Tibial artery (tissue), 4 donors: ENCODE measurements around the gene FHOD3.

Experiments
- DNase-seq, 2 donors: peaks; one replicate each; pipeline ENCODE4 v3.0.0-alpha.2; 2019
- H3K27ac ChIP-seq, 2 donors: fragments of 200-600 bp; sonication (generic) in 1 of 2; 1 replicate in 1 of 2; 2 replicates in 1 of 2; pipeline ENCODE4 v1.5.1; 2018 to 2019; ENCODE audit warnings: mild to moderate bottlenecking in 1 of 2
- H3K27me3 ChIP-seq, 2 donors: fragments of 200-600 bp; sonication (generic) in 1 of 2; one replicate each; pipeline versions ENCODE4 v1.5.1 to v1.6.0; 2016 to 2019
- H3K36me3 ChIP-seq, 3 donors: fragments of 200-600 bp; sonication (generic) in 2 of 3; one replicate each; pipeline ENCODE4 v1.5.1; 2016 to 2019; ENCODE audit warnings: mild to moderate bottlenecking in 2 of 3
- H3K4me1 ChIP-seq, 4 donors: fragments of 200-600 bp; sonication (generic) in 2 of 4; 1 replicate in 3 of 4; 2 replicates in 1 of 4; pipeline ENCODE4 v1.5.1; 2016 to 2019
- H3K4me3 ChIP-seq, 2 donors: fragments of 200-600 bp; sonication (generic) in 1 of 2; 1 replicate in 1 of 2; 2 replicates in 1 of 2; pipeline ENCODE4 v1.5.1; 2018 to 2019; ENCODE audit warnings: mild to moderate bottlenecking in 2 of 2
- H3K9me3 ChIP-seq, 3 donors: fragments of 200-600 bp; sonication (generic) in 1 of 3; one replicate each; pipeline ENCODE4 v1.5.1; 2016 to 2019
- intact Hi-C: fragments of 100-400 bp; cut with DNase I; formaldehyde crosslinking; loops from one replicate; pipeline ENCODE4 v1.15.0; 2023; ENCODE audit warnings: low total_unique reads
- TF ChIP-seq, protein P1 (sequence below), 2 experiments: fragments of 200-600 bp in 1 of 2; fragments of 450-650 bp in 1 of 2; IDR thresholded peaks; one replicate each; pipeline ENCODE4 v1.5.1; 2017 to 2019; ENCODE audit warnings: antibody characterized with exemption in 2 of 2, mild to moderate bottlenecking in 1 of 2, moderate library complexity in 1 of 2

The FHOD3 gene

DNA sequence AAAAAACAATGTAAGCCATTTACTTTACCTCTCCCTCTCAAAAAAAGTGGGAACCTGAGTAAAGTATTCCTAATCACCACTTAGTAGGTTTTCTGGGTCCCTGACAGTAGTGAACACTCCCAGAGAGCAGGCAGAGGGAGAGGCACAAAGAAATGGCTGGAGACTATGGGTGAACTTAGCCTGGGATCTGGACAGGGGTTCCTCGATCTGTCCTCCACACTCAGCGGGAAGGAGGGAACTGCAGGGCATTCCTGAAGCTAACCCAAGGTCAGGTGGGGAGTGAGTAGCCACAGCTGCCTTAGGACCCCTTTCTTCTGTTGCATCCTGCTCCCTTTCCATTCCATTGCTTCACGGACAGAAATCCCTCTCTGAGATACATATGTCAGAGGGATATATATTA, 375.9 kb downstream of the FHOD3 start:
- peak overlapping the region; percentile 70 to 82 for H3K27ac ChIP-seq
- H3K4me3 ChIP-seq, result no peak overlapping the region
- no peaks in the 10 kb centered on the region for H3K9me3 ChIP-seq
- DNase-seq, result no peak
- intact Hi-C loops, result no loop called here
- no peaks in the 10 kb centered on the region for H3K36me3 ChIP-seq
- no peaks in the 10 kb centered on the region for H3K27me3 ChIP-seq
- TF ChIP-seq, protein P1, sequence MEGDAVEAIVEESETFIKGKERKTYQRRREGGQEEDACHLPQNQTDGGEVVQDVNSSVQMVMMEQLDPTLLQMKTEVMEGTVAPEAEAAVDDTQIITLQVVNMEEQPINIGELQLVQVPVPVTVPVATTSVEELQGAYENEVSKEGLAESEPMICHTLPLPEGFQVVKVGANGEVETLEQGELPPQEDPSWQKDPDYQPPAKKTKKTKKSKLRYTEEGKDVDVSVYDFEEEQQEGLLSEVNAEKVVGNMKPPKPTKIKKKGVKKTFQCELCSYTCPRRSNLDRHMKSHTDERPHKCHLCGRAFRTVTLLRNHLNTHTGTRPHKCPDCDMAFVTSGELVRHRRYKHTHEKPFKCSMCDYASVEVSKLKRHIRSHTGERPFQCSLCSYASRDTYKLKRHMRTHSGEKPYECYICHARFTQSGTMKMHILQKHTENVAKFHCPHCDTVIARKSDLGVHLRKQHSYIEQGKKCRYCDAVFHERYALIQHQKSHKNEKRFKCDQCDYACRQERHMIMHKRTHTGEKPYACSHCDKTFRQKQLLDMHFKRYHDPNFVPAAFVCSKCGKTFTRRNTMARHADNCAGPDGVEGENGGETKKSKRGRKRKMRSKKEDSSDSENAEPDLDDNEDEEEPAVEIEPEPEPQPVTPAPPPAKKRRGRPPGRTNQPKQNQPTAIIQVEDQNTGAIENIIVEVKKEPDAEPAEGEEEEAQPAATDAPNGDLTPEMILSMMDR (IDR thresholded peaks at IDR 0.05), result no peak
- H3K4me1 ChIP-seq, result peaks cover 6 to 39% (median 12%) of the 10 kb centered on the region in 4 donors

DNA sequence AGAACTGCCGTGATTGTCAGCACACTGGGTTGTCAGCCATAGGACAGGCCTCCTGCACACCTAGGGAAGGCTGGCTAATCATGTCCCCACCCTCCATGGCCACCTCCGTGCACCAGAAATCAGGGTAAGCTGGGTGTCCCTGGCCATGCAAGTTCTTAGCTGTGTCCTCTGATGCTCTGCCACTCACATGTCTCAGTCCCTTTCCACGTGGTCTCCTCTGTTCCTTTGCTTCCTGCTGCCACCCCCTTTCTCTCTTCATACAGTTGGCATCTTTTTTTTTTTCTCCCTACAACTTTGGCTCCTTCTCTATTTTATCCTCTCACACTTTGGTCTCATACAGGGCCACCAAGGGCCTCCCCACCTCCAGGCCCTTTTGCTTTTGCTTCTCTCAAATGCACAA, 377.6 kb downstream of the FHOD3 start:
- Histone ChIP-seq H3K4me1 (peaks cover 6 to 39% (median 12%) of the 10 kb centered on the region in 4 donors), H3K9me3 (no peaks in the 10 kb centered on the region), H3K36me3 (no peaks in the 10 kb centered on the region), H3K4me3 (no peak overlapping the region), H3K27me3 (no peaks in the 10 kb centered on the region), H3K27ac (peak overlapping the region; percentile 70 to 82)
- TF ChIP-seq, protein P1 (IDR thresholded peaks at IDR 0.05), result no peak
- no peak for DNase-seq
- intact Hi-C loops, result no loop called here

DNA sequence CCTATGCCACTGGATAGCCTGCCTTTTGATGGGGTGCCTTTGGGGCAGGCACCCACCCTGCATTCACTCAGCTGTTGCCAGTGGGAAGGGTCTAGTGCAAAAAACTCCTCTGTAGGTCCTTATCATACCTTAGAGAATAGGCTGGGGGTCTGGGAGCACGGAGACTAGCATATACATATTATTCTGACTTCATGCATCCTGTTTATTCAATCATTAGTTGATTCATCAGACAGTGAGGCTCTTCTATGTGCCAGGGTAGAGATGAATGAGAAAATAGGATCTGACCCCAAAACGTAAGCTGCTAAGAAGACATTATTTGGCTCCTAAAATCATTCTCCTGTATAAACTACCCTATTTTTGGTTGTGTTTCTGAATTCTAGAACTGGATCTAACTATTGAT, 378.0 kb downstream of the FHOD3 start:
- H3K36me3 ChIP-seq, result no peaks in the 10 kb centered on the region
- TF ChIP-seq, protein P1 (IDR thresholded peaks at IDR 0.05), result no peak

DNA sequence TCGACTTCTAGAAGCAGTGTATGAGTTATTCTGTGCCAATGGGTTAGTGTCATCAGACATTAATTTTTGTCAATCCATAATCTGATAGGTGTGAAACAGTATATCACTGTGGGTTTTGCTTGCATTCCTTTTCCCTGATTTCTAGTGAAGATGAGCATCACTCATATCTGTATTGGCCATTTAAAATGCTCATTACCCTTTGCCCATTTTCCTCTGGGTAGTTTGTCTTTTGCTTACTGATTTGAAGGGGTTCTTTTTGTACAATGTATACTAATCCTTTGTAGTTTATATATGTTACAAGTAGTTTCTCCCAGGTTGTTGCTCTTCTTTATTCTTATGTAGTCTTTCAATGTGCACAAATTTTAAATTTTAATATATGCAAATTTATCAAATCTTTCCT, 379.1 kb downstream of the FHOD3 start:
- intact Hi-C loops, result no loop called here
- no peak overlapping the region for H3K4me3 ChIP-seq
- H3K27me3 ChIP-seq, result no peaks in the 10 kb centered on the region
- DNase-seq, result no peak
- H3K4me1 ChIP-seq, result peaks cover 6 to 25% (median 9%) of the 10 kb centered on the region in 4 donors
- H3K36me3 ChIP-seq, result no peaks in the 10 kb centered on the region
- no peaks in the 10 kb centered on the region for H3K9me3 ChIP-seq
- no peak overlapping the region for H3K27ac ChIP-seq
- TF ChIP-seq, protein P1 (IDR thresholded peaks at IDR 0.05), result no peak

More for the DNA sequence above, 378.0 kb downstream of the FHOD3 start:
- Histone ChIP-seq H3K27me3 (no peaks in the 10 kb centered on the region), H3K4me1 (peaks cover 6 to 36% (median 12%) of the 10 kb centered on the region in 4 donors), H3K4me3 (no peak overlapping the region), H3K27ac (no peak overlapping the region), H3K9me3 (no peaks in the 10 kb centered on the region)
- intact Hi-C loops, result no loop called here
- no peak for DNase-seq

DNA sequence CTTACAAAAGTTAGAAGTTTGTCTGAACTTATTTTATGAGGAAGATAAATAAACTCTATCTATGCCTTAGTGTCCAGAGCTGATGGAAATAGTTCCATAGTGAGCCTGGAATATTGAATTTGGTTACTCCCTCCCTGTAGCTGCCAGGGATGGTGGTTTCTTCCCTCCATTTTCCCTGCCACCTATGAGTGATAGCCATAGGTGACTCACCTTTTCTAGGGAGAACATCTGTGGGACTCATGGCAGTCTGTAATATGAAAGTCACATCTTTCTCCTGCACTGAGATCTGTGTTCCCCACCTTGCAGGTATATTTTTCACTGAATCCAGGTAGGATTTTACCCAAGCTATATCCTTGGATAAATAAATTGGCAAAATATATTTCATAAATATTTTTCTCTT, 382.5 kb downstream of the FHOD3 start:
- TF ChIP-seq, protein P1 (IDR thresholded peaks at IDR 0.05), result no peak
- intact Hi-C loops, result no loop called here

DNA sequence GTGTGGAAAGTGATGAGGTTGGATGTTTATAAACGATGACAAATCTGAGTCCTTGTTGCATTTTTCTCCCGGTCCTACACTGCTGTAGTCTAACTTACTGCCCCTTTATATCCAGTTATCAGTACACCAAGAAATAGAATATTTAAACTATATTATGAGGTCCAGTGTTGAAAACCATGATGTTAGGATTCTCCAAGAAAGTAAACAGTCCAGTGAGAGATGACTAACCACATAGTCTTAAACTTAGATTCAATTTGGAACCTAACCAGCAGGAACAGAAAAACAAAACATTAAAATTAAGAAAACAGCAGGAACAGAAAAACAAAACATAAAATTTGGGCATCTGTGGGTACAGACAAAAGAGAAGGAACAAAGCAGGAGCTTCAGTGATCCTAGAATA, 388.1 kb downstream of the FHOD3 start:
- H3K27me3 ChIP-seq, result no peaks in the 10 kb centered on the region
- H3K27ac ChIP-seq, result no peak overlapping the region
- peaks cover 0 to 6% (median 0%) of the 10 kb centered on the region in 3 donors for H3K9me3 ChIP-seq
- TF ChIP-seq, protein P1 (IDR thresholded peaks at IDR 0.05), result no peak
- H3K36me3 ChIP-seq, result peaks cover 4 to 25% (median 5%) of the 10 kb centered on the region in 3 donors
- H3K4me3 ChIP-seq, result no peak overlapping the region
- no peaks in the 10 kb centered on the region for H3K4me1 ChIP-seq
- DNase-seq, result no peak
- intact Hi-C loops, result loop anchor here (5.0 kb wide), 1 partner anchor 127 kb away; no protein-coding TSS in a partner anchor

More for the DNA sequence above, 382.5 kb downstream of the FHOD3 start:
- no peaks in the 10 kb centered on the region for H3K27me3 ChIP-seq
- no peak overlapping the region for H3K27ac ChIP-seq
- no peak overlapping the region for H3K4me3 ChIP-seq
- H3K4me1 ChIP-seq, result no peaks in the 10 kb centered on the region
- peaks cover 0 to 6% (median 0%) of the 10 kb centered on the region in 3 donors for H3K9me3 ChIP-seq
- DNase-seq, result no peak
- peaks cover 4 to 22% (median 5%) of the 10 kb centered on the region in 3 donors for H3K36me3 ChIP-seq
